Breast epithelium (tissue), 4 donors: Measurements from ENCODE around the gene ASAP2. TPM values are rescaled to one million over a fixed set of nuclear protein-coding genes. Genes with fewer than 3 reads are reported as not detected.

Experiments used
- DNase-seq, 2 donors: peaks; one replicate each; pipeline ENCODE4 v3.0.0-alpha.2; 2019; ENCODE audit warnings: low spot score in 2 of 2
- H3K27ac ChIP-seq, 2 donors: fragments of 200-600 bp; sonication (generic) in 1 of 2; one replicate each; pipeline ENCODE4 v1.5.1; 2016 to 2019; ENCODE audit warnings: mild to moderate bottlenecking in 1 of 2
- H3K27me3 ChIP-seq, 2 donors: fragments of 200-600 bp; sonication (generic) in 1 of 2; one replicate each; pipeline versions ENCODE4 v1.5.1 to v1.6.0; 2017 to 2019; ENCODE audit warnings: control low read depth in 1 of 2, mild to moderate bottlenecking in 1 of 2
- H3K36me3 ChIP-seq: fragments of 200-600 bp; one replicate; pipeline ENCODE4 v1.5.1; 2019
- H3K4me1 ChIP-seq, 2 donors: fragments of 200-600 bp; sonication (generic); one replicate each; pipeline ENCODE4 v1.5.1; 2016 to 2019; ENCODE audit warnings: control low read depth in 1 of 2
- H3K4me3 ChIP-seq, 3 donors: fragments of 200-600 bp; sonication (generic); 1 replicate in 2 of 3; 2 replicates in 1 of 3; pipeline ENCODE4 v1.5.1; 2016 to 2019; ENCODE audit warnings: mild to moderate bottlenecking in 3 of 3, moderate library complexity in 2 of 3
- H3K9me3 ChIP-seq, 2 donors: fragments of 200-600 bp; sonication (generic) in 1 of 2; one replicate each; pipeline ENCODE4 v1.5.1; 2016 to 2019; ENCODE audit warnings: control low read depth in 1 of 2
- POLR2A ChIP-seq: fragments of 450-650 bp; IDR thresholded peaks from one replicate; pipeline ENCODE4 v1.6.1; 2016; ENCODE audit warnings: antibody characterized with exemption, mild to moderate bottlenecking, moderate library complexity
- POLR2AphosphoS5 ChIP-seq, 3 donors: sonication (generic); formaldehyde crosslinking; IDR thresholded peaks; one replicate each; pipeline ENCODE4 v1.6.1; 2017; ENCODE audit warnings: antibody characterized with exemption in 3 of 3
- intact Hi-C: fragments of 100-400 bp; cut with DNase I; formaldehyde crosslinking; loops from one replicate; pipeline ENCODE4 v1.15.1; 2023; ENCODE audit warnings: low total_unique reads
- total RNA-seq, 3 donors: library from RNA; depleted of rRNA; stranded (reverse); fragments of >200 nt; gene quantifications; one replicate each; pipeline ENCODE4 v1.1.0, GENCODE V29; 2016
- TF ChIP-seq, protein P1 (sequence below), 3 donors: fragments of 450-650 bp; IDR thresholded peaks; one replicate each; pipeline ENCODE4 v1.5.1; 2016 to 2017; ENCODE audit warnings: antibody characterized with exemption in 3 of 3, mild to moderate bottlenecking in 3 of 3, moderate library complexity in 3 of 3

Gene ASAP2
- total RNA-seq, 3 donors from 2014 or later: 14.5 to 24.2 (median 21.0) TPM

GRCh38 chr2:9217838-9218770 is 11.5 kb downstream of the ASAP2 start:
- H3K4me1 ChIP-seq: peaks cover 0 to 4% of the 10 kb centered on the region in 2 donors

GRCh38 chr2:9219027-9219445 is 12.4 kb downstream of the ASAP2 start:
- no peak for DNase-seq
- Histone ChIP-seq H3K36me3 (no peaks in the 10 kb centered on the region), H3K4me3 (no peak overlapping the region), H3K4me1 (peaks cover 0 to 4% of the 10 kb centered on the region in 2 donors), H3K27me3 (no peaks in the 10 kb centered on the region), H3K27ac (no peak overlapping the region), H3K9me3 (no peaks in the 10 kb centered on the region)
- intact Hi-C loops: no loop called here
- TF ChIP-seq POLR2AphosphoS5 (IDR thresholded peaks at IDR 0.05): no peak
- TF ChIP-seq, protein P1, sequence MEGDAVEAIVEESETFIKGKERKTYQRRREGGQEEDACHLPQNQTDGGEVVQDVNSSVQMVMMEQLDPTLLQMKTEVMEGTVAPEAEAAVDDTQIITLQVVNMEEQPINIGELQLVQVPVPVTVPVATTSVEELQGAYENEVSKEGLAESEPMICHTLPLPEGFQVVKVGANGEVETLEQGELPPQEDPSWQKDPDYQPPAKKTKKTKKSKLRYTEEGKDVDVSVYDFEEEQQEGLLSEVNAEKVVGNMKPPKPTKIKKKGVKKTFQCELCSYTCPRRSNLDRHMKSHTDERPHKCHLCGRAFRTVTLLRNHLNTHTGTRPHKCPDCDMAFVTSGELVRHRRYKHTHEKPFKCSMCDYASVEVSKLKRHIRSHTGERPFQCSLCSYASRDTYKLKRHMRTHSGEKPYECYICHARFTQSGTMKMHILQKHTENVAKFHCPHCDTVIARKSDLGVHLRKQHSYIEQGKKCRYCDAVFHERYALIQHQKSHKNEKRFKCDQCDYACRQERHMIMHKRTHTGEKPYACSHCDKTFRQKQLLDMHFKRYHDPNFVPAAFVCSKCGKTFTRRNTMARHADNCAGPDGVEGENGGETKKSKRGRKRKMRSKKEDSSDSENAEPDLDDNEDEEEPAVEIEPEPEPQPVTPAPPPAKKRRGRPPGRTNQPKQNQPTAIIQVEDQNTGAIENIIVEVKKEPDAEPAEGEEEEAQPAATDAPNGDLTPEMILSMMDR (IDR thresholded peaks at IDR 0.05): no peak
- TF ChIP-seq POLR2A: no peak

More at GRCh38 chr2:9217838-9218770, 11.5 kb downstream of the ASAP2 start:
- intact Hi-C loops: no loop called here
- TF ChIP-seq, protein P1 (IDR thresholded peaks at IDR 0.05): no peak
- no peak for TF ChIP-seq POLR2AphosphoS5 (IDR thresholded peaks at IDR 0.05)
- no peak for TF ChIP-seq POLR2A
- Histone ChIP-seq H3K27me3 (no peaks in the 10 kb centered on the region), H3K36me3 (no peaks in the 10 kb centered on the region), H3K4me3 (no peak overlapping the region), H3K27ac (no peak overlapping the region), H3K9me3 (no peaks in the 10 kb centered on the region)
- no peak for DNase-seq

DNA sequence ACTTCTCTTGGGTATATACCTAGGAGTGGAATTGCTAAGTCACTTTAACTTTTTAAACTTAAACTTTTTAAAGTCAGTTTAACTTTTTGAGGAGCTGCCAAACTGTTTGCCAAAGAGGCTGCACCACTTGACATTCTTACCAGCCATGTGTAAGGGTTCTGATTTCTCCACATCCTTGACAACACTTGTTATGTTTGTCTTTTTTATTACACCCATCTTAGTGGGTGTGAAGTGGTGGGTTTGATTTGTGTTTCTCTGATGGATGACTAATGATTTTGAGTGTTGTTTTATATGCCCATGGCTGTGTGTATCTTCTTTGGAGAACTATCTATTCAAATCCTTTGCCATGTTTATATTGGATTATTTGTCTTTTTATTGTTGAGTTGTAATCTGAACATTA is 13.6 kb downstream of the ASAP2 start:
- intact Hi-C loops: no loop called here
- no peak for DNase-seq
- peaks cover 0 to 4% of the 10 kb centered on the region in 2 donors for H3K4me1 ChIP-seq

DNA sequence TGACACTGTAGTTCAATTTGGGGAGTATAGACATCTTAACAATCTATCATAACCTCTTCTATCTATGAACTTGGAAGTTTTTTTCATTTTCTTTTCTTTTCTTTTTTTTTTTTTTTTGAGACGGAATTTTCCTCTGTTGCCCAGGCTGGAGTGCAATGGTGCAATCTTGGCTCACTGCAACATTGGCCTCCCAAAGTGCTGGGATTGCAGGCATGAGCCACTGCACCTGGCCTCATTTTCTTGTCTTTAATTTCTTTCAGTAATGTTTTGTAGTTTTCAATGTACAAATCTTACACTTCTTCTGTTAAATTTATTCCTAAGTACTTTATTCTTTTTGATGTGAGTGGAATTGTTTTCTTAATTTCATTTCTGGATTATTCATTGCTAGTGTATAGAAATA is 14.6 kb downstream of the ASAP2 start:
- no peak for DNase-seq
- Histone ChIP-seq H3K4me3 (no peak overlapping the region), H3K27ac (no peak overlapping the region), H3K36me3 (no peaks in the 10 kb centered on the region), H3K9me3 (no peaks in the 10 kb centered on the region), H3K27me3 (no peaks in the 10 kb centered on the region), H3K4me1 (peaks cover 0 to 4% of the 10 kb centered on the region in 2 donors)
- intact Hi-C loops: no loop called here
- TF ChIP-seq POLR2AphosphoS5 (IDR thresholded peaks at IDR 0.05): no peak
- TF ChIP-seq, protein P1 (IDR thresholded peaks at IDR 0.05): no peak
- TF ChIP-seq POLR2A: no peak

More for the DNA sequence above, 13.6 kb downstream of the ASAP2 start:
- TF ChIP-seq POLR2AphosphoS5 (IDR thresholded peaks at IDR 0.05) (no peak), POLR2A (no peak)
- TF ChIP-seq, protein P1 (IDR thresholded peaks at IDR 0.05): no peak
- H3K27me3 ChIP-seq: no peaks in the 10 kb centered on the region
- H3K9me3 ChIP-seq: no peaks in the 10 kb centered on the region
- no peaks in the 10 kb centered on the region for H3K36me3 ChIP-seq
- no peak overlapping the region for H3K4me3 ChIP-seq
- no peak overlapping the region for H3K27ac ChIP-seq

DNA sequence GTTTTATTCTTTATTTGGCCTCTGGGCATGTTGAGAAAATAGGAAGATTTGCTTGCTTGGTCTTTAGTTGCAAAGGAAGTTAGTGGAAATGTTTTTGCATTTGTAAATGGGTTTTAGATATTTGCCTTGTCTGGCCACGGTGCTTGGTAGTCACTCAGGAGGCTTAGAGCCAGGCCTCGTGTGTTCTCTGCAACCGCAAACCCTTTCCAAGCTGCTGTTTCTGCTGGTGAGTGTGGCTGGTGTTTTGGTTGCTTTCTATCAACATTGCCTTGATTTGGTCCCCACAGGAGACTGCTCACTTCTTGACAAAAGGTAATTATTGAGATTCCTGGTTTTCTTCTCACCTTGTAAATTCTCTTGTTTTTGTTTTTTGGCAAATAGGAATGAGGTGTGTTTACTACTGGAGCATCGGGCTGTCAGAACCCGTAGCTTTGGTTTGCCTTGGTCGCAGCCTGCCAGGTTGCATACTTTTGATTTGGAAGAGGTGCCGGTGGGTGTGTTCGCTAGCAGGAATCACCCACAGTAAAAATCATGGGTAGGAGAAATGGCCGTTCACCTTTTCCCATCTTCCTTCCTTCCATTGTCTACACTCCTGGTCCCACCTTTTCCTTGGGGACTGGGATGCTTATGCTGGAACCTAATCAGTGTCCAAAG is 15.8 kb downstream of the ASAP2 start:
- no peaks in the 10 kb centered on the region for H3K27me3 ChIP-seq
- DNase-seq: no peak
- intact Hi-C loops: no loop called here
- no peak overlapping the region for H3K27ac ChIP-seq
- H3K36me3 ChIP-seq: no peaks in the 10 kb centered on the region
- no peak overlapping the region for H3K4me3 ChIP-seq
- peaks cover 0 to 4% of the 10 kb centered on the region in 2 donors for H3K4me1 ChIP-seq
- no peaks in the 10 kb centered on the region for H3K9me3 ChIP-seq
- no peak for TF ChIP-seq POLR2AphosphoS5 (IDR thresholded peaks at IDR 0.05)
- TF ChIP-seq, protein P1 (IDR thresholded peaks at IDR 0.05): no peak
- TF ChIP-seq POLR2A: no peak
